ENCODE measurements around the gene HCFC2. TPM values are rescaled to one million over a fixed set of nuclear protein-coding genes. Genes with fewer than 3 reads are reported as not detected.

The HCFC2 gene
- total and polyA plus RNA-seq, 4 donors, result 9.1 to 32.3 (median 20.1) TPM

GRCh38 chr12:104115587-104115975 is 51.2 kb downstream of the HCFC2 start:
- ATAC-seq (ENCODE audit: low FRiP score) (no peak), DNase-seq (no peak)
- Histone ChIP-seq H3K4me3 (ENCODE audit: low read length in 2 of 2) (no peak overlapping the region), H3K36me3 (ENCODE audit: control insufficient read depth in 1 of 2, insufficient read depth in 2 of 2, low read length in 1 of 2) (no peaks in the 10 kb centered on the region), H3K4me1 (ENCODE audit: control insufficient read depth in 1 of 2, insufficient read depth in 2 of 2, low read length in 2 of 2) (no peaks in the 10 kb centered on the region), H3K9me3 (ENCODE audit: control insufficient read depth, low read length) (no peaks in the 10 kb centered on the region), H3K27ac (ENCODE audit: low read depth in 1 of 2, low read length in 2 of 2) (no peak overlapping the region), H3K27me3 (ENCODE audit: control insufficient read depth in 1 of 2, insufficient read depth in 2 of 2, low read length in 1 of 2) (no peaks in the 10 kb centered on the region)
- intact Hi-C loops (cut with DNase I), result no loop called here

DNA sequence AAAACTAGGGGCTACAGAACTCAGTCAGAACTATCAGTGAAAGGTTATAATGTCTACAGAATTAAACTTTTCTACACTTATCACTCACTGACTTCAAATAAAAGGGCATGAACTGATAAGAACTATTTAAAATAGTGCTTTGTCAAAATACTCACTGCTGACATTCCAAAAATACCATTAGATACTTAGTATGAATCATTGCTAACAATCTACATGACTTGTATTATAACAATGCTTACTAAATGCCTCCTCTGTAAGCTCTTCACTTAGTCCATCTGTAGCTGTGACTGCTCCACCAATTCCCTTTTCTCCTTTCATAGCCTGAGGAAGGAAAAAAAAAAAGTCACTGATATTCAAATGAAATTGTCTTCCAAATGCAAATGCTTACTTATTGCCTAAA is 56.7 kb downstream of the HCFC2 start:
- no peaks in the 10 kb centered on the region for H3K9me3 ChIP-seq (ENCODE audit: control insufficient read depth, low read length)
- H3K4me1 ChIP-seq (ENCODE audit: control insufficient read depth in 1 of 2, insufficient read depth in 2 of 2, low read length in 2 of 2), result no peaks in the 10 kb centered on the region
- intact Hi-C loops (cut with DNase I), result no loop called here
- H3K27ac ChIP-seq (ENCODE audit: low read depth in 1 of 2, low read length in 2 of 2), result no peak overlapping the region
- H3K36me3 ChIP-seq (ENCODE audit: control insufficient read depth in 1 of 2, insufficient read depth in 2 of 2, low read length in 1 of 2), result no peaks in the 10 kb centered on the region
- ATAC-seq (ENCODE audit: low FRiP score) (no peak), DNase-seq (no peak)
- H3K27me3 ChIP-seq (ENCODE audit: control insufficient read depth in 1 of 2, insufficient read depth in 2 of 2, low read length in 1 of 2), result no peaks in the 10 kb centered on the region
- no peak overlapping the region for H3K4me3 ChIP-seq (ENCODE audit: low read length in 2 of 2)

- no peak for DNase-seq
- Histone ChIP-seq H3K4me3 (ENCODE audit: low read length in 2 of 2) (no peak overlapping the region), H3K9me3 (ENCODE audit: control insufficient read depth, low read length) (no peaks in the 10 kb centered on the region), H3K27me3 (ENCODE audit: control insufficient read depth in 1 of 2, insufficient read depth in 2 of 2, low read length in 1 of 2) (no peaks in the 10 kb centered on the region), H3K4me1 (ENCODE audit: control insufficient read depth in 1 of 2, insufficient read depth in 2 of 2, low read length in 2 of 2) (no peaks in the 10 kb centered on the region), H3K36me3 (ENCODE audit: control insufficient read depth in 1 of 2, insufficient read depth in 2 of 2, low read length in 1 of 2) (no peaks in the 10 kb centered on the region), H3K27ac (ENCODE audit: low read depth in 1 of 2, low read length in 2 of 2) (no peak overlapping the region)
- 93 to 94% methylated on average over 9 of the region's 9 CpGs for WGBS, 2 donors
- ATAC-seq (ENCODE audit: low FRiP score), result no peak
- intact Hi-C loops (cut with DNase I), result no loop called here
Measured at GRCh38 chr12:104122298-104122697, 58.0 kb downstream of the HCFC2 start.

- 93% methylated on average over 3 of the region's 3 CpGs for WGBS, 2 donors
- Histone ChIP-seq H3K27me3 (ENCODE audit: control insufficient read depth in 1 of 2, insufficient read depth in 2 of 2, low read length in 1 of 2) (no peaks in the 10 kb centered on the region), H3K9me3 (ENCODE audit: control insufficient read depth, low read length) (no peaks in the 10 kb centered on the region), H3K4me3 (ENCODE audit: low read length in 2 of 2) (no peak overlapping the region), H3K4me1 (ENCODE audit: control insufficient read depth in 1 of 2, insufficient read depth in 2 of 2, low read length in 2 of 2) (peaks cover 0 to under 1% of the 10 kb centered on the region in 2 donors), H3K27ac (ENCODE audit: low read depth in 1 of 2, low read length in 2 of 2) (no peak overlapping the region), H3K36me3 (ENCODE audit: control insufficient read depth in 1 of 2, insufficient read depth in 2 of 2, low read length in 1 of 2) (peaks cover 0 to 2% of the 10 kb centered on the region in 2 donors)
- ATAC-seq (ENCODE audit: low FRiP score) (no peak), DNase-seq (no peak)
- intact Hi-C loops (cut with DNase I), result no loop called here
Measured at GRCh38 chr12:104126548-104126947, 62.2 kb downstream of the HCFC2 start.

GRCh38 chr12:104130760-104131159 is 66.4 kb downstream of the HCFC2 start:
- Histone ChIP-seq H3K27ac (ENCODE audit: low read depth in 1 of 2, low read length in 2 of 2) (no peak overlapping the region), H3K4me3 (ENCODE audit: low read length in 2 of 2) (no peak overlapping the region), H3K9me3 (ENCODE audit: control insufficient read depth, low read length) (no peaks in the 10 kb centered on the region), H3K36me3 (ENCODE audit: control insufficient read depth in 1 of 2, insufficient read depth in 2 of 2, low read length in 1 of 2) (peaks cover 3 to 9% of the 10 kb centered on the region in 2 donors), H3K27me3 (ENCODE audit: control insufficient read depth in 1 of 2, insufficient read depth in 2 of 2, low read length in 1 of 2) (no peaks in the 10 kb centered on the region), H3K4me1 (ENCODE audit: control insufficient read depth in 1 of 2, insufficient read depth in 2 of 2, low read length in 2 of 2) (peaks cover 0 to 3% of the 10 kb centered on the region in 2 donors)
- WGBS, 2 donors, result 20 to 42% methylated on average over 2 of the region's 2 CpGs
- intact Hi-C loops (cut with DNase I), result no loop called here
- ATAC-seq (ENCODE audit: low FRiP score), result no peak
- no peak for DNase-seq

DNA sequence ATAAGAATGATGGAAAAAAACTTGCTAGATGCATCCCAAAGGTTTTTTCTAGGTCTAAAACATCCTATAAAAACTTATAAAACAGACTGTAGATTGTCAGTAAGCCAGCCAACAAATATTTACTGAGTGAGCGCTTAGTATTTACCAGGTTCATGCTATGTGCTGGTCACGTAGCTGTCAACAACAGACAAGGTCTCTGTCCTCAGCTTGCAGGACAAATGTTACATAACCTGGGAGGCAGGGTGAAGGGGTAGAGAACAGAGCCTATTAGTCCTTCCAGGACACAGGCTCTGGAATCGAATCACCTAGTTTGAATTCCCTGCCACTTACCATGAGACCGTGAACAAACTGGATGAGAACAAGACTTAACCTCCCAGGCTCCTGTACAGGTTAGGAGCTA is 67.3 kb downstream of the HCFC2 start:
- Histone ChIP-seq H3K27me3 (ENCODE audit: control insufficient read depth in 1 of 2, insufficient read depth in 2 of 2, low read length in 1 of 2) (no peaks in the 10 kb centered on the region), H3K36me3 (ENCODE audit: control insufficient read depth in 1 of 2, insufficient read depth in 2 of 2, low read length in 1 of 2) (peaks cover 3 to 9% of the 10 kb centered on the region in 2 donors), H3K9me3 (ENCODE audit: control insufficient read depth, low read length) (no peaks in the 10 kb centered on the region), H3K27ac (ENCODE audit: low read depth in 1 of 2, low read length in 2 of 2) (no peak overlapping the region), H3K4me3 (ENCODE audit: low read length in 2 of 2) (no peak overlapping the region), H3K4me1 (ENCODE audit: control insufficient read depth in 1 of 2, insufficient read depth in 2 of 2, low read length in 2 of 2) (peaks cover 0 to 3% of the 10 kb centered on the region in 2 donors)
- ATAC-seq (ENCODE audit: low FRiP score), result no peak
- 93% methylated on average over 4 of the region's 4 CpGs for WGBS, 2 donors
- intact Hi-C loops (cut with DNase I), result no loop called here
- DNase-seq, result no peak

DNA sequence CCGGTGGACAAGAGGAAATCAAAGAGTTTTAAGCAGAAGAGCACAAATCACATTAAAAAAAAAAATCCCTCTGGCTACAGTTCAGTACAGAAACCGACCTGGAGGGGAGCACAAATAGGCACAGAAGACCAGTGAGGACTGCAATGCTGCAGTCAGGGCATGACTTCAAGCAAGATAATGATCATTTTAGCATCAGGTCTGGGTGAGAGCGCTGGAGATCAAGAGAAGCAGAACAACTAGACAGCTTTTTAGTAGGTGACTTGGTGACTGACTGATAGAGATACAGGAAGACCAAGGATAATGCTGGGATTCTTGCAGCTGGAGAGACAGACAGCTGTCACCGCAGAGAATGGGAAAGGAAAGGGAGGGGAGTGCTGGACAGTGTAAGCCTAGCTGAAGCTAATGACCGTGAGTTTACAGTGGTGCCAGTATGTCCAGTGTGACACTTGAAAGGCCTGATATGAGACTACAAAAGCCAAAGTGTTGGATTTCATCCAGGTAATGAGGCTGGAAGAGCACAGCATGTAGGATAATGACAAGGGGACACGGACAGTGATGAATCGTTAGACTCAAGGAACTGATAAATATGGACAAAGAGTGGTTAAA is 68.1 kb downstream of the HCFC2 start:
- WGBS, 2 donors, result 75 to 79% methylated on average over 7 of the region's 7 CpGs
- Histone ChIP-seq H3K4me3 (ENCODE audit: low read length in 2 of 2) (no peak overlapping the region), H3K9me3 (ENCODE audit: control insufficient read depth, low read length) (no peaks in the 10 kb centered on the region), H3K36me3 (ENCODE audit: control insufficient read depth in 1 of 2, insufficient read depth in 2 of 2, low read length in 1 of 2) (peaks cover 3 to 9% of the 10 kb centered on the region in 2 donors), H3K27me3 (ENCODE audit: control insufficient read depth in 1 of 2, insufficient read depth in 2 of 2, low read length in 1 of 2) (no peaks in the 10 kb centered on the region), H3K4me1 (ENCODE audit: control insufficient read depth in 1 of 2, insufficient read depth in 2 of 2, low read length in 2 of 2) (peaks cover 0 to 3% of the 10 kb centered on the region in 2 donors), H3K27ac (ENCODE audit: low read depth in 1 of 2, low read length in 2 of 2) (peak overlapping the region in 1 of 2 donors; percentile 28)
- no peak for ATAC-seq (ENCODE audit: low FRiP score)
- DNase-seq, result no peak
- intact Hi-C loops (cut with DNase I), result no loop called here

DNA sequence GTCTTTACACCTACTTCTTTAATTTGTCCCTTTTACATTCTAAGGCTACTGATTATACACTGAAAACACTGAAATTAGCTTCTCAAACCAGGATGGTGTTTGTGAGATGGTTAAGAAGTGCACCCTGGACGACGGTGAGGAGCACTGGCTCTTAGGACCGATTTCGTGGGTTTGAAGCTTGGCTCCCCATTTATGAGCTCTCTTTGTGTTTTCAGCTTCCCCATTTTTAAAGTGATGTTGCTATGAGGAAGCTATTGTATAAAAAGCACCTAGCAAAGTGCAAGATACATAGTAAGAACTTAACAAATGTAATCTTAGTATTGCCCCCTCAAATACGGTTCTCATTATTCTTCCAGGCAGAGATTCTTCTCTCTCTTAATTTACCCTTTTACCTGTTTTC is 69.0 kb downstream of the HCFC2 start:
- Histone ChIP-seq H3K4me3 (ENCODE audit: low read length in 2 of 2) (no peak overlapping the region), H3K27ac (ENCODE audit: low read depth in 1 of 2, low read length in 2 of 2) (no peak overlapping the region), H3K9me3 (ENCODE audit: control insufficient read depth, low read length) (no peaks in the 10 kb centered on the region), H3K4me1 (ENCODE audit: control insufficient read depth in 1 of 2, insufficient read depth in 2 of 2, low read length in 2 of 2) (peaks cover 0 to 3% of the 10 kb centered on the region in 2 donors), H3K27me3 (ENCODE audit: control insufficient read depth in 1 of 2, insufficient read depth in 2 of 2, low read length in 1 of 2) (no peaks in the 10 kb centered on the region), H3K36me3 (ENCODE audit: control insufficient read depth in 1 of 2, insufficient read depth in 2 of 2, low read length in 1 of 2) (peaks cover 3 to 7% of the 10 kb centered on the region in 2 donors)
- DNase-seq (no peak), ATAC-seq (ENCODE audit: low FRiP score) (no peak)
- intact Hi-C loops (cut with DNase I), result no loop called here
- WGBS, 2 donors, result 86 to 89% methylated on average over 5 of the region's 5 CpGs

DNA sequence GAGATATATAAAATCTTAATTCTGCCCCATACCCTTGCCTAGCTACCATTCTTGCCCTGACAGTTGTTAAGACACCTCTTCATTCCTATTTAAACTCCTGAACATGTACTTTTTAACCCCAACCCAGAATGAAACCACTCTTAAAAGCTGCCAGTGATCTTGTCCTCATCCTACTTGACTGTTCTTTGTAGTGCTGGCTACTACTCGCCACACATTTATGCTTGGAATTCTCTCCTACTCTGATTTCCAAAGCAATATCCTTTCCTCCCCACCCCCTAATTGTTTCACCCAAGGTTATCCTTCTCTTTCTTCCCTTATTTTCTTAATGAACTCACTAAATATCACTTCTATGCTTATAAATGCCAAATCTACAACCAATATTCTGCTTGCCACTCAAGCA is 69.5 kb downstream of the HCFC2 start:
- peaks cover 0 to 3% of the 10 kb centered on the region in 2 donors for H3K4me1 ChIP-seq (ENCODE audit: control insufficient read depth in 1 of 2, insufficient read depth in 2 of 2, low read length in 2 of 2)
- ATAC-seq (ENCODE audit: low FRiP score), result no peak
- intact Hi-C loops (cut with DNase I), result no loop called here

More for the DNA sequence above, 69.5 kb downstream of the HCFC2 start:
- H3K27ac ChIP-seq (ENCODE audit: low read depth in 1 of 2, low read length in 2 of 2), result no peak overlapping the region
- H3K9me3 ChIP-seq (ENCODE audit: control insufficient read depth, low read length), result no peaks in the 10 kb centered on the region
- peaks cover 3 to 7% of the 10 kb centered on the region in 2 donors for H3K36me3 ChIP-seq (ENCODE audit: control insufficient read depth in 1 of 2, insufficient read depth in 2 of 2, low read length in 1 of 2)
- DNase-seq, result no peak
- no peaks in the 10 kb centered on the region for H3K27me3 ChIP-seq (ENCODE audit: control insufficient read depth in 1 of 2, insufficient read depth in 2 of 2, low read length in 1 of 2)
- no peak overlapping the region for H3K4me3 ChIP-seq (ENCODE audit: low read length in 2 of 2)
- 71 to 95% methylated on average over 1 of the region's 1 CpG for WGBS, 2 donors

Data from aorta (tissue), 5 donors.